ENCODE measurements around the gene FAM170B. TPM values are rescaled to one million over a fixed set of nuclear protein-coding genes. Genes with fewer than 3 reads are reported as not detected.
A peak's percentile ranks its signal among the peaks of the same experiment; 100 is the strongest.

The FAM170B gene
- total and polyA plus RNA-seq, 9 of the 15 experiments (the other 6 are each of a cell fraction or from before 2014, with no cell fraction given): 0.11 to 0.21 TPM; not detected in 7

GRCh38 chr10:49082766-49083165 is 51.1 kb downstream of the FAM170B start (continued):
- TF ChIP-seq, protein P1, sequence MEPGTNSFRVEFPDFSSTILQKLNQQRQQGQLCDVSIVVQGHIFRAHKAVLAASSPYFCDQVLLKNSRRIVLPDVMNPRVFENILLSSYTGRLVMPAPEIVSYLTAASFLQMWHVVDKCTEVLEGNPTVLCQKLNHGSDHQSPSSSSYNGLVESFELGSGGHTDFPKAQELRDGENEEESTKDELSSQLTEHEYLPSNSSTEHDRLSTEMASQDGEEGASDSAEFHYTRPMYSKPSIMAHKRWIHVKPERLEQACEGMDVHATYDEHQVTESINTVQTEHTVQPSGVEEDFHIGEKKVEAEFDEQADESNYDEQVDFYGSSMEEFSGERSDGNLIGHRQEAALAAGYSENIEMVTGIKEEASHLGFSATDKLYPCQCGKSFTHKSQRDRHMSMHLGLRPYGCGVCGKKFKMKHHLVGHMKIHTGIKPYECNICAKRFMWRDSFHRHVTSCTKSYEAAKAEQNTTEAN (CRISPR knock-in tag; IDR thresholded peaks at IDR 0.05): no peak
- TF ChIP-seq ZNF764 (CRISPR knock-in tag; IDR thresholded peaks at IDR 0.05; ENCODE audit: low read depth): no peak
- no peak for TF ChIP-seq NFYB (IDR thresholded peaks at IDR 0.05; ENCODE audit: extremely low read depth, insufficient read length)
- TF ChIP-seq HNRNPH1 (optimal IDR thresholded peaks at IDR 0.05; ENCODE audit: low read depth, low read length): no peak
- no peak for TF ChIP-seq BCL6 (CRISPR knock-in tag; IDR thresholded peaks at IDR 0.05)
- TF ChIP-seq, protein P2, sequence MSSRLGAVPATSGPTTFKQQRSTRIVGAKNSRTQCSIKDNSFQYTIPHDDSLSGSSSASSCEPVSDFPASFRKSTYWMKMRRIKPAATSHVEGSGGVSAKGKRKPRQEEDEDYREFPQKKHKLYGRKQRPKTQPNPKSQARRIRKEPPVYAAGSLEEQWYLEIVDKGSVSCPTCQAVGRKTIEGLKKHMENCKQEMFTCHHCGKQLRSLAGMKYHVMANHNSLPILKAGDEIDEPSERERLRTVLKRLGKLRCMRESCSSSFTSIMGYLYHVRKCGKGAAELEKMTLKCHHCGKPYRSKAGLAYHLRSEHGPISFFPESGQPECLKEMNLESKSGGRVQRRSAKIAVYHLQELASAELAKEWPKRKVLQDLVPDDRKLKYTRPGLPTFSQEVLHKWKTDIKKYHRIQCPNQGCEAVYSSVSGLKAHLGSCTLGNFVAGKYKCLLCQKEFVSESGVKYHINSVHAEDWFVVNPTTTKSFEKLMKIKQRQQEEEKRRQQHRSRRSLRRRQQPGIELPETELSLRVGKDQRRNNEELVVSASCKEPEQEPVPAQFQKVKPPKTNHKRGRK (tag; IDR thresholded peaks at IDR 0.05): no peak

GRCh38 chr10:49081547-49082275 is 52.1 kb downstream of the FAM170B start:
- in situ Hi-C loops (cut with MboI) (no loop called here), intact Hi-C loops (cut with micrococcal nuclease) (no loop called here)
- ATAC-seq (peak; percentile 17; the same call in 2 of the 3 replicates), DNase-seq (ENCODE audit: extremely low read depth in 1 of 4, low spot score in 3 of 4) (no peak), FAIRE-seq (no peak)
- Histone ChIP-seq H4K20me1 (replicated peaks; ENCODE audit: control insufficient read depth, insufficient read depth, low read length) (no peaks in the 10 kb centered on the region; the same call in 1 of the 2 replicates), H3K27ac (ENCODE audit: extremely low read depth, low read depth, low read length) (no peak overlapping the region), H3K79me2 (ENCODE audit: control insufficient read depth, insufficient read depth, low read length) (no peaks in the 10 kb centered on the region), H3K9me3 (replicated peaks; ENCODE audit: control insufficient read depth, insufficient read depth, low read depth, low read length) (no peaks in the 10 kb centered on the region), H3K4me1 (replicated peaks in 1 of 2; ENCODE audit: control insufficient read depth in 2 of 2, insufficient read depth in 2 of 2, low read length in 2 of 2) (peaks cover 0 to 15% of the 10 kb centered on the region in 2 experiments; a peak in 3 of 5 replicates), H3K9ac (ENCODE audit: insufficient read depth in 1 of 2, low read depth in 2 of 2, low read length in 2 of 2) (peak overlapping the region in 1 of 2 experiments; percentile 60; a peak in 1 of 4 replicates), H3K9me1 (ENCODE audit: control insufficient read depth, insufficient read depth, low read length) (no peaks in the 10 kb centered on the region), H3K27me3 (ENCODE audit: control insufficient read depth in 2 of 2, insufficient read depth in 2 of 2, low read length in 2 of 2) (no peaks in the 10 kb centered on the region), H3K36me3 (ENCODE audit: control insufficient read depth, insufficient read depth, low read length) (no peaks in the 10 kb centered on the region), H2AFZ (ENCODE audit: low read depth, low read length) (no peak overlapping the region), H3K4me2 (ENCODE audit: insufficient read depth, low read length) (no peak overlapping the region), H3K4me3 (no peak overlapping the region)
- TF ChIP-seq MEIS2 (IDR thresholded peaks at IDR 0.05; ENCODE audit: partially characterized antibody) (no peak), GTF2F1 (IDR thresholded peaks at IDR 0.05; ENCODE audit: low read depth, low read length) (no peak), SMARCC2 (IDR thresholded peaks at IDR 0.05; ENCODE audit: low read depth) (no peak), SRSF7 (optimal IDR thresholded peaks at IDR 0.05; ENCODE audit: low read depth, low read length) (no peak)
- TF ChIP-seq, protein P3, sequence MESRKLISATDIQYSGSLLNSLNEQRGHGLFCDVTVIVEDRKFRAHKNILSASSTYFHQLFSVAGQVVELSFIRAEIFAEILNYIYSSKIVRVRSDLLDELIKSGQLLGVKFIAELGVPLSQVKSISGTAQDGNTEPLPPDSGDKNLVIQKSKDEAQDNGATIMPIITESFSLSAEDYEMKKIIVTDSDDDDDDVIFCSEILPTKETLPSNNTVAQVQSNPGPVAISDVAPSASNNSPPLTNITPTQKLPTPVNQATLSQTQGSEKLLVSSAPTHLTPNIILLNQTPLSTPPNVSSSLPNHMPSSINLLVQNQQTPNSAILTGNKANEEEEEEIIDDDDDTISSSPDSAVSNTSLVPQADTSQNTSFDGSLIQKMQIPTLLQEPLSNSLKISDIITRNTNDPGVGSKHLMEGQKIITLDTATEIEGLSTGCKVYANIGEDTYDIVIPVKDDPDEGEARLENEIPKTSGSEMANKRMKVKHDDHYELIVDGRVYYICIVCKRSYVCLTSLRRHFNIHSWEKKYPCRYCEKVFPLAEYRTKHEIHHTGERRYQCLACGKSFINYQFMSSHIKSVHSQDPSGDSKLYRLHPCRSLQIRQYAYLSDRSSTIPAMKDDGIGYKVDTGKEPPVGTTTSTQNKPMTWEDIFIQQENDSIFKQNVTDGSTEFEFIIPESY (CRISPR knock-in tag; IDR thresholded peaks at IDR 0.05): peak; percentile 52; the same call in 1 of the 2 replicates
- ChIA-PET CTCF (ENCODE audit: low intra/inter-chr PET ratio) (no interaction called here), POLR2A (interaction anchor here (0.9 to 3.2 kb wide), 5 partner anchors 9 to 28 kb away, joined by 3 to 10 read pairs (median 4); no protein-coding TSS in a partner anchor)
- no TSS peak for BruUV-seq (replicated peaks)
- WGBS (ENCODE audit: insufficient coverage, low coverage, missing lambda C conversion rate): 40% methylated on average over 9 of the region's 9 CpGs

All from K562 (cell line).